Duodenal mucosa (tissue), 2 donors: Measurements from ENCODE around the gene MYEF2.

Experiments used
- H3K27ac ChIP-seq: one replicate; pipeline ENCODE4 v1.7.0; 2013; ENCODE audit warnings: low read depth, low read length
- H3K27me3 ChIP-seq, 2 donors: one replicate each; pipeline ENCODE4 v1.7.0; 2013; ENCODE audit warnings: low read length in 2 of 2, control low read depth in 1 of 2; ENCODE audit not compliant: insufficient read depth in 2 of 2, control insufficient read depth in 1 of 2
- H3K36me3 ChIP-seq, 2 donors: one replicate each; pipeline ENCODE4 v1.7.0; 2013; ENCODE audit warnings: low read length in 2 of 2, control low read depth in 1 of 2; ENCODE audit not compliant: insufficient read depth in 2 of 2, control insufficient read depth in 1 of 2
- H3K4me1 ChIP-seq, 2 donors: one replicate each; pipeline ENCODE4 v1.7.0; 2013; ENCODE audit warnings: low read length in 2 of 2, control low read depth in 1 of 2; ENCODE audit not compliant: insufficient read depth in 2 of 2, control insufficient read depth in 1 of 2
- H3K4me3 ChIP-seq, 2 donors: one replicate each; pipeline ENCODE4 v1.7.0; 2013; ENCODE audit warnings: low read length in 2 of 2, low read depth in 1 of 2
- H3K9ac ChIP-seq, 2 donors: one replicate each; pipeline ENCODE4 v1.7.0; 2013; ENCODE audit warnings: low read length in 2 of 2, low read depth in 1 of 2
- H3K9me3 ChIP-seq, 2 donors: one replicate each; pipeline ENCODE4 v1.7.0; 2013; ENCODE audit warnings: low read length in 2 of 2, control low read depth in 1 of 2; ENCODE audit not compliant: control insufficient read depth in 1 of 2

MYEF2 gene

DNA sequence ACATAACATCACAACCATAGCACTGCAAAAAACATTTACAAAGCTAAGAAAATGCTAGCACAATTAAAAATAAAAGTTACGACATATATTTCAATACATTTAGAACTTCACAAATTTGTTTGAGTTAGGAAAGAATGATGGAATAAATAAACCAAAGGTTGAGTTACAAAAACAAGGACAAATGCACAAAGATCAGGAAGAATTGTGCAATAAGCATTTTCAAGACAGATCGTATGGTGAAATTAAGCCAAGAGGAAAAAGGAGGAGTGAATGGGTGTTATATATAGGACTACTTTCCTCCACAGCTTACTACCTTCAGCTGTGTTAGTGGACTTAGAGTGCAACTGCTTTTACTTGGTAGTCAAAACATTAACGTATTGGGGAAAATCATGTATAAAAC, 7.4 kb upstream of the MYEF2 start:
- Histone ChIP-seq H3K4me1 (no peaks in the 10 kb centered on the region), H3K4me3 (no peak overlapping the region), H3K9me3 (no peaks in the 10 kb centered on the region), H3K36me3 (no peaks in the 10 kb centered on the region), H3K9ac (no peak overlapping the region), H3K27ac (no peak overlapping the region), H3K27me3 (peaks cover 0 to 4% of the 10 kb centered on the region in 2 donors)

DNA sequence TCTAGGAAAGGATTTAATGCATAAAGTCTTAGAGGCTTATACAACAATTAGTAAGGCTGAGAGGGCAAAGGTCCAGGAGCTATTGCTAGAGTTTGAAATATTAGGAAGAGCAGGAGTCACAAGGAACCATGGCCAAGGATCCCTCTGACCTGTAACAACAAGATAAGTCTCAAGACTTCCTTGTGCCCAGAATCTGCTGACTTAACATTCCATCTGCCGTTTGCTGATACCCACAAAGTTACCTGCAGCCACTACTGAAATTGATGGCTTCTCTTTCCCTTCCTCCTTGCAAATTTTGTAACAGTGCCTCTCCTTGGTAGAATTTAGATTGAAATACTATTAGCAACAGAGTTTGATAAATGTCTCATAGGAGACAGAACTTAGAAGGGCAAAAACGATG, 4.7 kb upstream of the MYEF2 start:
- Histone ChIP-seq H3K9ac (no peak overlapping the region), H3K27me3 (peaks cover 0 to 4% of the 10 kb centered on the region in 2 donors), H3K36me3 (no peaks in the 10 kb centered on the region), H3K27ac (no peak overlapping the region), H3K4me1 (peaks cover 0 to 3% of the 10 kb centered on the region in 2 donors), H3K9me3 (no peaks in the 10 kb centered on the region), H3K4me3 (no peak overlapping the region)

DNA sequence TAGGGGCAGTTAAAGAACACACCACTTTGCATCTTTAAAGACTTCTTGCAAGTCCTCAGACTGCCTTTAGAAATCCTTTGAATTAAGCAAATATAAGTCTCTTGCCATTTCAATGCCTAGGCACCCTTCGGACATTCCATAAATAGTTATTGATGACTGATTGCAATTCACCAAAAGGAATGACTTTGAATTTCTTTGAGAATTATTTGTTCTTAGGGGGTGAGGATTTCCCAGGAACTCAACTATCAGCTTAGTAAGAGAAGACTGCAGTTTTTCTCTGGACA, 495 bp upstream of the MYEF2 start:
- peaks cover 0 to 4% of the 10 kb centered on the region in 2 donors for H3K27me3 ChIP-seq
- H3K36me3 ChIP-seq, result no peaks in the 10 kb centered on the region
- peaks cover 0 to 10% of the 10 kb centered on the region in 2 donors for H3K4me1 ChIP-seq
- no peak overlapping the region for H3K27ac ChIP-seq
- no peaks in the 10 kb centered on the region for H3K9me3 ChIP-seq
- peak overlapping the region; percentile 57 to 72 for H3K4me3 ChIP-seq
- H3K9ac ChIP-seq, result no peak overlapping the region

DNA sequence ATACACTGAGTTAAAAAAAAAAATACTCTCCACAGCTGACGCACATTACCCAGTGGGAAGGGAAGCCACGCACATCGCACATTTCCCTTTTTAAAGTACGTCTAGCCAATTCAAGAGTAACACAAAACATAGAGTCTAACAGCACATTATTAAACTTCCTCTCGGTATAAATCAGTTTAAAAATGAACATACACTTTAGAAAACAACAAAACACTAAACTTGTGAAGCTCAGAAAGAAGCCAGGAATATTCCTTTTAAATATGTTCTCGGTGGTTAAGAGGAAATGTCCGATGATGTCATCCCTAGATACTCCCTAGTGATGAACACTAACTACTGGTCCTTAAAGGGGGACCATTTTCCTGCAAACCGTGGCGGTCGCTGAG, 721 bp downstream of the MYEF2 start:
- Histone ChIP-seq H3K36me3 (no peaks in the 10 kb centered on the region), H3K9me3 (no peaks in the 10 kb centered on the region), H3K4me1 (peaks cover 0 to 10% of the 10 kb centered on the region in 2 donors), H3K4me3 (peak overlapping the region; percentile 57 to 72), H3K27me3 (peaks cover 0 to 4% of the 10 kb centered on the region in 2 donors), H3K27ac (no peak overlapping the region), H3K9ac (peak overlapping the region in 1 of 2 donors; percentile 27)

DNA sequence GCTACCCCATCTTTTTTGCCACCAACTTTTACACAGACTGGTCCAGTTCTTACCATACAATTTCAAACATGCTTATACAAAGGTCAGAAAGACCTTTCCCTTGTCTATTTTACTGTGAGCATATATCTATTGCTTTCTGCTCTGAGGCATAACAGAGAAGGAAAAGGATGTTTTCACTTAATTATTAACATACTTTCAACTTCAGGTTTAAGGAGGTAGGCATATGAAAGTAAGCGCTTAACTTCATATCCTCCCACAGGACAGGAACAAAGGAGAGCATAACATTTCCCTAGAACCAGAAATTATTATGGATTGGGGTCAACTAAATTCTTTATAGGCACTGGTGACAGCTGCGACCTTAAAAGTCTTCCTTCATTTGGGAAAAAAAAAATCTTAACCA, 1.1 kb downstream of the MYEF2 start:
- H3K9ac ChIP-seq, result no peak overlapping the region
- H3K4me3 ChIP-seq, result peak overlapping the region in 1 of 2 donors; percentile 72
- peaks cover 0 to under 1% of the 10 kb centered on the region in 2 donors for H3K27me3 ChIP-seq
- H3K27ac ChIP-seq, result no peak overlapping the region
- H3K36me3 ChIP-seq, result no peaks in the 10 kb centered on the region
- no peaks in the 10 kb centered on the region for H3K9me3 ChIP-seq
- peaks cover 0 to 10% of the 10 kb centered on the region in 2 donors for H3K4me1 ChIP-seq

GRCh38 chr15:48176112-48176511, 2.0 kb downstream of the MYEF2 start:
- no peaks in the 10 kb centered on the region for H3K36me3 ChIP-seq
- H3K4me3 ChIP-seq, result no peak overlapping the region
- peaks cover 0 to 10% of the 10 kb centered on the region in 2 donors for H3K4me1 ChIP-seq
- no peak overlapping the region for H3K27ac ChIP-seq
- H3K9me3 ChIP-seq, result no peaks in the 10 kb centered on the region
- no peak overlapping the region for H3K9ac ChIP-seq
- H3K27me3 ChIP-seq, result no peaks in the 10 kb centered on the region

GRCh38 chr15:48175126-48175525, 3.0 kb downstream of the MYEF2 start:
- Histone ChIP-seq H3K4me3 (no peak overlapping the region), H3K9me3 (no peaks in the 10 kb centered on the region), H3K36me3 (no peaks in the 10 kb centered on the region), H3K27ac (no peak overlapping the region), H3K9ac (no peak overlapping the region), H3K27me3 (no peaks in the 10 kb centered on the region), H3K4me1 (peaks cover 0 to 10% of the 10 kb centered on the region in 2 donors)

GRCh38 chr15:48170981-48171380, 7.1 kb downstream of the MYEF2 start:
- H3K4me3 ChIP-seq, result no peak overlapping the region
- H3K27ac ChIP-seq, result no peak overlapping the region
- H3K27me3 ChIP-seq, result no peaks in the 10 kb centered on the region
- no peak overlapping the region for H3K9ac ChIP-seq
- H3K9me3 ChIP-seq, result no peaks in the 10 kb centered on the region
- no peaks in the 10 kb centered on the region for H3K4me1 ChIP-seq
- H3K36me3 ChIP-seq, result no peaks in the 10 kb centered on the region

DNA sequence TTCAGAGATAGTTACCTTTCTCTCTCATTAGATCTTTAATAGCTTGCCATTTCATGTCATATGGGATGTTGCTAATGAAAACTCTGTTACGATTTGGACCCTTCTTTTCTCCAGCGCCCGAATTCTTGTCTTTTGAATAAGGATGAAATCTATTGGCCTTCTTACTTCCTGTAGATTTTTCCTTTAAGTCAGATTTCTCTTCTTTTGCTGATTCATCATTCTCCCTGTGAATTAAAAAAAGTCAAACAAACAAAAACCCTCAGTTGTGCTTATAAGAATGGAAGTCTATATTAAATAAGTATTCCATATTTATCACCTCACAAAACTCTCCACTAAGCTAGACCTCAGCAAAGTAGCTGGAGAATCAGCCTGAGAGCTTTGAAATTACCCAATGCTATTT, 9.5 kb downstream of the MYEF2 start:
- Histone ChIP-seq H3K4me3 (no peak overlapping the region), H3K27ac (no peak overlapping the region), H3K9me3 (no peaks in the 10 kb centered on the region), H3K36me3 (no peaks in the 10 kb centered on the region), H3K4me1 (no peaks in the 10 kb centered on the region), H3K27me3 (no peaks in the 10 kb centered on the region), H3K9ac (no peak overlapping the region)

DNA sequence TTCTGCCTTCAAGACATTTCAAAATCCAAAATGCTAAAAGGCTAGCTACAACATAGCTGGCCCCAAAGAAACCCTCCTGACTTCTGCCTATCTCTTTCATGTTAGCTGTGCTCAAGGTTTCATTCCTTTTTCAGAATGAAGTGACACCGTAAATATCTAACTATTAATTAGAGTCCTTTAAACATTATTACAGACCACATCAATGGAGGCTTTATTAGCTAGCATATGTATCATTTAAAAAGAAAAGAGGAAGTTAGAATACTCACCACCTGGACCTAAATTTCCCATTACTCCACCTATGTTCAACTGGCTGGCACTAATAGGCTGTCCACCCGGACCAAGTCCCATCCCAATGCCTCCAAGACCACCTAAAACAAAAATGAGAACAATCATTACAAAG, 24.6 kb downstream of the MYEF2 start:
- H3K9ac ChIP-seq, result no peak overlapping the region
- H3K27me3 ChIP-seq, result no peaks in the 10 kb centered on the region
- H3K4me3 ChIP-seq, result no peak overlapping the region
- H3K4me1 ChIP-seq, result no peaks in the 10 kb centered on the region
- peaks cover 0 to 2% of the 10 kb centered on the region in 2 donors for H3K36me3 ChIP-seq
- no peak overlapping the region for H3K27ac ChIP-seq
- no peaks in the 10 kb centered on the region for H3K9me3 ChIP-seq

- peaks cover 0 to 2% of the 10 kb centered on the region in 2 donors for H3K36me3 ChIP-seq
- no peak overlapping the region for H3K4me3 ChIP-seq
- H3K9me3 ChIP-seq, result no peaks in the 10 kb centered on the region
- H3K27ac ChIP-seq, result no peak overlapping the region
- no peaks in the 10 kb centered on the region for H3K27me3 ChIP-seq
- H3K4me1 ChIP-seq, result no peaks in the 10 kb centered on the region
- no peak overlapping the region for H3K9ac ChIP-seq
Measured at GRCh38 chr15:48149858-48150257, 28.2 kb downstream of the MYEF2 start.
